ENCODE results near the gene CAMTA1. TPM values are rescaled to one million over a fixed set of nuclear protein-coding genes. Genes with fewer than 3 reads are reported as not detected.

Gene CAMTA1
- total RNA-seq, 1 donor = 71.6 TPM

DNA sequence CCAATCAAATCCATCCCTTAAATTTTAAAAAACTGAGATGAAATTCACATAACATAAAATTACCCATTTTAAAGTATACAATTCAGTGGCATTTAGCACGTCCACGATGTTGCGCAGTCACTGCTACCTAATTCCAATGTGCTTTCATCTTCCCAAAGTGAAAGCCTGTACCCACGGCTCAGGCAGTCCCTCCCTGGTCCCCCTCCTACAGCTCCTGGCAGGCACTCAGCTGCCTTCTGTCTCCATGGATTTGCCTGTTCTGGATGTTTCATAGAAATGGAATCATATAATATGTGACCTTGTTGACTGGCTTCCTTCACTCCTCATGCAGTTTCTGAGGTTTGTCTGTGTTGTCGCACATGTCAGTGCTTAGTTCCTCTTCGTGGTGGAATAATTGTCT, 386.3 kb downstream of the CAMTA1 start:
- Histone ChIP-seq H3K9me3 (ENCODE audit: low read depth, low read length) (no peaks in the 10 kb centered on the region), H3K27me3 (ENCODE audit: insufficient read depth, low read length) (no peaks in the 10 kb centered on the region), H3K4me1 (ENCODE audit: insufficient read depth, low read length) (no peaks in the 10 kb centered on the region), H3K4me3 (ENCODE audit: low read length) (no peak overlapping the region)

DNA sequence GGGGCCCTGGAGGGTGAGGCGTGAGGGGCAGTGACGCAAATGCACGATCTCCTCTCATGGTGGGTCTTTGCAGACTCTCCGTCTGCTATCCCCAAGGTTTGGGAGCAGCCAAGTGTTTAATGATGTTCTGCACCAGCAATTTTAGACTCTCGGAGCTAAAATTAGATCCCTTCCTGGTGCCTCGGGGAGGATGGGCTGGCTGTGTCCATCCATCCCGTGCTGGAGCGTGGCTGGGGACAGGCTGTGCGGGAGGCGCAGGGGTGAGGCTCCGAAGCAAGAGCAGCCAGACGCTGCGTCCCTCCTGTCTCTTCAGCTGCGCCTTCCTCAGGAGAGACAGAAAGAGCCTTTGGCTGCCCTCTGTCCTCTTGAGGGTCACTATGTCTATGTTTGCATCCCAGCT, 387.6 kb downstream of the CAMTA1 start:
- H3K9me3 ChIP-seq (ENCODE audit: low read depth, low read length) = no peaks in the 10 kb centered on the region
- no peaks in the 10 kb centered on the region for H3K4me1 ChIP-seq (ENCODE audit: insufficient read depth, low read length)
- H3K4me3 ChIP-seq (ENCODE audit: low read length) = no peak overlapping the region
- H3K27me3 ChIP-seq (ENCODE audit: insufficient read depth, low read length) = no peaks in the 10 kb centered on the region

DNA sequence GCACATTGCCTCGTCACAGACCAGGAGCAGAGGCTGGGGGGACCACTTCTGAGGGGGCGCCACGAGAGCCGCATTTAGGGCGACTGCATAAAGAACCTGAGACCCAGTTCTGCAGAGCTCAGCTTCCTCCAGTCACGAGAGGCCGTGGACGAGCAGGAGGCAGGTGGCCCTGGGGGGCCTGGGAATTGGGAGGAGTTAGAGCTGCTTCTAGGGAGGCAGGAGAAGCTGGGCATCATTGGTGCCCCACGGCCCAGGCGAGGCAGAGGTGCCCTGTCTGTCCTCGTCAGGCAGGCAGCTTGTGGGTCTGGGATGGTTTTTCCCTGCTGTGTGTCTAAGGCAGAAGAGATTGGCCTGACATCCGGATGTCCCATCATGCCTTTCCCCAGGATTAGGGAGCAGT, 389.3 kb downstream of the CAMTA1 start:
- Histone ChIP-seq H3K4me1 (ENCODE audit: insufficient read depth, low read length) (no peaks in the 10 kb centered on the region), H3K9me3 (ENCODE audit: low read depth, low read length) (no peaks in the 10 kb centered on the region), H3K4me3 (ENCODE audit: low read length) (no peak overlapping the region), H3K27me3 (ENCODE audit: insufficient read depth, low read length) (no peaks in the 10 kb centered on the region)

DNA sequence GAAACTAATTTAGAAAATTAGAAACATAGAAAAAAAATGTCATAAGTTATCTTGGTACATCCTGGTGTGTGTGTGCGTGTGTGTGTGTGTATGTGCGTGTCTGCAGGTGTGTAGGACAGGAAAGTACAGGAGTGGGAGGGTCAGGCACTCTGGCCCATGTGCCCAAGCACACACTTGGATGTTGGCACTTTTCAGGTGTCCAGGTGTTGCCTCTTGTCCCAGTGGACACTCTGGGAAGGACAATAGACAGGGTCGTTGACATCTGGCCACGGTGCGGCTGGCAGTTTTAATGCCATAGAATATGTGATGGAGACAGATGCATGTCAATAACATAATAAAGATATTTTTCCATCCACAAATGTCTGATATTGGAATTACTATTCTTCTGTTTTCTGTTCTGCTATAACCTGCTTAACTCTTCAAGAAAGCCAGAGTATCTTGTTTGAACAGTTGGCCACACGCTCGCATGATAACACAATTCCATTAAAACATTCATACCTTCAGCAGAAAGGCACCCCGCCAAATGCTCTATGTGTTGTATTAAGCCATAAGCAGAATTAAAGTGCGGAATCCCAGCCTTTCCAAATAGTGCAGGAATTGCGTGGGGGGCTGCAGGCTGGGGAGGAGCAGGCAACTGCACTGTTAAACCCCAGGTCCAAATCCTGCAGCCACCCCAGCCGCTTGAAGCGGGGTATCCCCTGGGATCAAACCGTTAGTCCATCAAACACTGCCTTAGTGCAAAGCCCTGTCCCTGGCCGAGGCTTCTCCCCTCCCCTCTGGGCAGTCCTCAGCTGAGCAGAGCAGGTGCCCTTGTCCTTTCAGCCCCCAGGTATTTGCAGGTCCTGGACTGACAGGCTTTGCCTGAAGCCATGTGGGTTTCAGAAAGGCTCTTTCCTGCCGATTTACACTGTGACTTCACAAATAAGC, 390.0 kb downstream of the CAMTA1 start:
- Histone ChIP-seq H3K4me3 (ENCODE audit: low read length) (no peak overlapping the region), H3K9me3 (ENCODE audit: low read depth, low read length) (no peaks in the 10 kb centered on the region), H3K4me1 (ENCODE audit: insufficient read depth, low read length) (no peaks in the 10 kb centered on the region), H3K27me3 (ENCODE audit: insufficient read depth, low read length) (no peaks in the 10 kb centered on the region)

DNA sequence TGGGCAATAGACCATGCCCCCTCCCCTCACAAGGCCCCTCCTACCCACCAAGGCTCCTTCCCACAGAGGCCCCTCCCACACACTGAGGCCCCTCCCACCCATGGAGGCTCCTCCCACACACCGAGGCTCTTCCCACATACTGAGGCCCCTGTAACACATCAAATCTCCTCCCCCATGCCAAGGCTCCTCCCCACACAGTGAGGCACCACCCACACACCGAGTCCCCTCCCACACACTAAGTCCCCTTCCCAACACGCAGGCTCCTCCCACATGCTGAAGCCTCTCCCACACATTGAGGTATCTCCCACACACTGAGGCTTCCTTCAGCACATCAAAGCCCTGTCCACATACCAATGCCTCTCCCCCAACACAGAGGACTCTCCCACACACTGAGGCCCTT, 391.8 kb downstream of the CAMTA1 start:
- H3K9me3 ChIP-seq (ENCODE audit: low read depth, low read length) = peaks cover 5% of the 10 kb centered on the region
- H3K4me1 ChIP-seq (ENCODE audit: insufficient read depth, low read length) = no peaks in the 10 kb centered on the region
- no peak overlapping the region for H3K4me3 ChIP-seq (ENCODE audit: low read length)
- no peaks in the 10 kb centered on the region for H3K27me3 ChIP-seq (ENCODE audit: insufficient read depth, low read length)

DNA sequence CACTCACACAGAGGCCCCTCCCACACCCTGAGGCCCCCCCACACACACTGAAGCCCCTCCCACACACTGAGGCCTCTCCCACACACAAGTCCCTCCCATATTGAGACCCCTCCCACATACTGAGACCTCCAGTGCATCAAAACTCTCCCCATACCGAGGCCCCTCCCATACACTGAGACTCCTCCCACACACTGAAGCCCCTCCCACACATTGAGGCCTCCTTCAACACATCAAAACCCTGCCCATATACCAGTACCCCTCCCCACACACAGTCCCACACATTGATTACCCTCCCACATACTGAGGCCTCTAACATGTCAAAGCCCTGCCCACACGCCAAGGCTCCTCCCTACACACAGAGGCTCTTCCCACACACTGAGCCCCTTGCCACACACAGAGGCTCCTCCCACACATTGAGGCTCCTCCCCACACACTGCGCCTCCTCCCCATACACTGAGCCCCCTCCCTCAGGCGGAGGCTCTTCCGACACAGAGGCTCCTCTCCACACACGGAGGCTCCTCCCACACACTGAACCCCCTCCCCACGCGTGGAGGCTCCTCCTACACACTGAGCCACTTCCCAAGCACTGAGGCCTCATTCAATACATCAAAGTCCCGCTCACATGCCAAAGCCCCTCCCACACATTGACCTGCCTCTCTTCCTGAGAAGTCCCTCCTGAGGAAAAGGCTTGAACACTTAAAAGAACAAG, 392.3 kb downstream of the CAMTA1 start:
- Histone ChIP-seq H3K27me3 (ENCODE audit: insufficient read depth, low read length) (no peaks in the 10 kb centered on the region), H3K4me3 (ENCODE audit: low read length) (no peak overlapping the region), H3K9me3 (ENCODE audit: low read depth, low read length) (peaks cover 5% of the 10 kb centered on the region), H3K4me1 (ENCODE audit: insufficient read depth, low read length) (no peaks in the 10 kb centered on the region)

DNA sequence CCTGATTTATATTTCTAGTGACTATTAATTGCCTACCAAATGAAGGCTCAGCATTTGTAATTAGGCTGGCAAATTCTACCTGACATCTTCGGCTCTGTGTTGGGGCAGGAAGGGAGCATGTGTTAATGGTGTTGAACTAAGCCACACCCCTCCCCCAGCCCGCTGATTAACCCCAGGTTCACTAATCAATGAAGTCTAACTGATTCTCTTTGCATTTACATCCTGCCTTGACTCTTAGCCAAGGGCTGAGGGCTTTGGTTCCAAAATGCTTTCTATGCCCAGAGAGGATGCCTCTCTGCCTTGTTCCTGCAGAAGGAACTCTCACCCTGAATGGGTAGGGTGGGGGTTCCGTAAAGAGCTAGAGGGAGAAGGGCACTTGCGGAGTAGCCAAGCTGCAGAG, 393.1 kb downstream of the CAMTA1 start:
- Histone ChIP-seq H3K27me3 (ENCODE audit: insufficient read depth, low read length) (no peaks in the 10 kb centered on the region), H3K9me3 (ENCODE audit: low read depth, low read length) (peaks cover 5% of the 10 kb centered on the region), H3K4me3 (ENCODE audit: low read length) (no peak overlapping the region), H3K4me1 (ENCODE audit: insufficient read depth, low read length) (no peaks in the 10 kb centered on the region)

DNA sequence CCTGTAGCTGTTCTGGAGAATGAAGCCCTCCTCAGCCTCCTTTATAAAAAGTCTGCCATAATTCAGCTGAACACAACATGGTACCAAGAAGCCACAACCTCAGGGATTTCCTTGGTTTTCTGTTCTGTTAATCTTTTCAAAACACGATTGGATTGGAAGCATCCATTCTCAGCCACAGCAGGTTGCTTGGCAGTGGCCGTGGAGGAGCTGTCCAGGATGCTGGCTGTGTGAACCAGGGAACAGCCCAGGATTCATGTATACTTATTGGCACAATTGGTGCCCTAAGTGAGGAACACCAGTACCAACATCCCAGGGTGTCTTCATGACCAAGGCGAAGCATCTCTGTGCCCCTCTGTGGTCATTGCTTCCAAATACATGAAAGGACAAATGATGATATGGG, 393.5 kb downstream of the CAMTA1 start:
- H3K9me3 ChIP-seq (ENCODE audit: low read depth, low read length) = peaks cover 5% of the 10 kb centered on the region
- no peaks in the 10 kb centered on the region for H3K27me3 ChIP-seq (ENCODE audit: insufficient read depth, low read length)
- no peak overlapping the region for H3K4me3 ChIP-seq (ENCODE audit: low read length)
- H3K4me1 ChIP-seq (ENCODE audit: insufficient read depth, low read length) = no peaks in the 10 kb centered on the region

DNA sequence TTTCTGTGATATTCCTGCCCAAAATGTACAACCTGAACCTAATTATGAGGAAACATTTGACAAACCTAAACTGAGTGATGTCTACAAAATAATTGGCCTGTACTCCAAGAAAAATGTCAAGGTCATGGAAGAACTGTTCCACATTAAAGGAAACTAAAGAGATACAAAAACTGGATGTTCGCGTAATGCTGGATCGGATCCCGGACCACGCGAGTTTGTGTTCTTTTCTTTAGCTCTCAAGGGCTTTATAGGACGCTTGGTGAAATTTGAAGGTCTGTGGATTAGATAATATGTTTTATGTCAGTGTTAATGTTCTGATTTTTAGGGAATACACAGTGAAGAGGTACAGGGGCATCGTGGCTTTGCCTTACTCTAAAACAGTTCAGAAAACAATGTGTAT, 400.5 kb downstream of the CAMTA1 start:
- H3K4me3 ChIP-seq (ENCODE audit: low read length) = no peak overlapping the region

DNA sequence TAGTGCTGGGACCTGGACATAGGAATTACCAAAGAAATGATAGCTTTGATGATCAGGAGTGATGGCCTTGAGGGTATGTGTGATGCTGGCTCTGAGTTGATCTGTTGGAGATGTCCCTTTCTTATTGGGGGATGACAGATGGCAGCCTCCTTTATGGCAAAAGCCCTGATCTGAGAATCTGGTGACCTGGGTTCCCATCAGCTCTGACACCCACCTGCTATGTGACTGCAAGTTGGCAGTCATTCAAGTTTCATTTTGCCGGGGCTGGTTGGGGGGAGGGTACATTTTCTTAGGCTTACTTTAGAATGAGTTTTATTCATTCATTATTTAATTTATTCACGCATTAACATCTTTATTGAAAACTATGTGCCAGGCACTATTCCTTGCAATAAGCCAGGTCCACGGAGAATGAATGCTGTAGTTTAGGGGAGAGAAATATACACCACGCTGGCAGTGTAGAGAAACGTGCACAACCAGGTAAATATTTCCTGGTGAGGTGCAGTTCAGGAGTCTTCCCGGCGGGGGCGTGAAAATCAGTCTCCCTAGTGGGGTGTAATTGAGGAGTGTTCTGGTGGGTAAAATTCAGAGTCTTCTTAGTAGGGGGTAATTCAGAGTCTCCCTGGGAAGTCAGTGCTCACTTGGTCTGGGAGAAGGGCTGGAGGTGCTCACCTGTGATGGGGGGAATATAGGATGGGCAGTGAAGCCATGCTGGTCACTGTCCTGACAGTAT, 401.3 kb downstream of the CAMTA1 start:
- Histone ChIP-seq H3K27me3 (ENCODE audit: insufficient read depth, low read length) (no peaks in the 10 kb centered on the region), H3K4me3 (ENCODE audit: low read length) (no peak overlapping the region), H3K9me3 (ENCODE audit: low read depth, low read length) (peaks cover 2% of the 10 kb centered on the region), H3K4me1 (ENCODE audit: insufficient read depth, low read length) (no peaks in the 10 kb centered on the region)

More for the DNA sequence above, 400.5 kb downstream of the CAMTA1 start:
- Histone ChIP-seq H3K9me3 (ENCODE audit: low read depth, low read length) (peaks cover 5% of the 10 kb centered on the region), H3K4me1 (ENCODE audit: insufficient read depth, low read length) (no peaks in the 10 kb centered on the region), H3K27me3 (ENCODE audit: insufficient read depth, low read length) (no peaks in the 10 kb centered on the region)

DNA sequence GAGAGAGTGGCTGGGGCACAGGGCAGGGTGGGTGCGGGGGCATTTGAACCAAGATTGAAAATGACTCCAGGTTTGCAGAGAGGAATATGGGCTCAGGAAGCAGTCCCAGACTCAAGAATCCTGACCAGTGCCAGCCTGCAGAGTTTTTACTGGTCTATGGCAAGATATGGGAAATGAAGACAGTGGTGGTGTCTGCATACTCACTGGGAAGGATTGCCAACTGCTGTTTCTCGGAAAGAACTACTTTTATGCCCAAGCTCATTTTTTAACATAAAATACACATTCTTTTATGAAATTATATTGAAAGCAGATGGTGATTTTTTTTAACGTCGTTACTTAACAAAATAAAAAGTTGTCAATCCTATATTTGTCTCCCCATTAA, 401.8 kb downstream of the CAMTA1 start:
- Histone ChIP-seq H3K27me3 (ENCODE audit: insufficient read depth, low read length) (no peaks in the 10 kb centered on the region), H3K4me1 (ENCODE audit: insufficient read depth, low read length) (no peaks in the 10 kb centered on the region), H3K9me3 (ENCODE audit: low read depth, low read length) (no peaks in the 10 kb centered on the region), H3K4me3 (ENCODE audit: low read length) (no peak overlapping the region)

DNA sequence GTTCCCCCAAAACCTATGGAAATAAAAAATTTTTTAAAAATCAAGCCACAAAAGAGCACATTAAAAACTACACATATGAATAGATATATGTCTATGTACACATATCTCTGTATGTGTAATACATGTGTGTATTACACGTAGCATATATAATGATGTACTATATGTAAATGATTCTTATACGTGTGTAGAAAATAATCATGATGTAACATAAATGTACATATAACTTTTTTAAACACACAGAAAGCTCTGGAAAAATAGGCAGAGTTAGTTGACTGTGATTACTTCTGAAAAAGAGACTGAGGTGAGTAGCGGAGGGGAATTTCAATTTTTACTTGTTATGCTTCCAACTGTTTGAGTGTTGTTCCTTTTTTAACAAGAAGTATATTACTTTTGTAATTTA, 405.0 kb downstream of the CAMTA1 start:
- Histone ChIP-seq H3K9me3 (ENCODE audit: low read depth, low read length) (no peaks in the 10 kb centered on the region), H3K4me3 (ENCODE audit: low read length) (no peak overlapping the region), H3K27me3 (ENCODE audit: insufficient read depth, low read length) (no peaks in the 10 kb centered on the region), H3K4me1 (ENCODE audit: insufficient read depth, low read length) (no peaks in the 10 kb centered on the region)

DNA sequence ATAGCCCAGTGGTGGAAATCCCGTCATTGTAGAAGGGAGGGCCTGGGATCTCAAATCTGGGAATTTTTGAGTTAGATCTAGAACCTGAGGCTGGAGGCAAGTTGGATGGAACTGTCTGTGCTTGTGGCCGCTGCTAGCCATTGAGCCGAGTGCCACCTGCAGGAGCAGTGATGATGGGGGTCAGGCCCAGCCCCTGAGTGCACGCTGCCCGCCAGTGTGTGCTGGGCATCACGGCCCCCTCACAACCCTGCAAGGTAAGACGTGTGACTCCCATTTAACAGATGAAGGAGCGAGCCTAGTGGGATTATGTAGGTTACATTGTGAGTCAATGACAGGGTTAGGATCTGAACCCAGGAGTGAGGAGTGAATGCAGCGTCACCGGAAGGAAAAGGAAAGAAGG, 407.2 kb downstream of the CAMTA1 start:
- Histone ChIP-seq H3K4me3 (ENCODE audit: low read length) (no peak overlapping the region), H3K4me1 (ENCODE audit: insufficient read depth, low read length) (no peaks in the 10 kb centered on the region), H3K27me3 (ENCODE audit: insufficient read depth, low read length) (no peaks in the 10 kb centered on the region), H3K9me3 (ENCODE audit: low read depth, low read length) (no peaks in the 10 kb centered on the region)

DNA sequence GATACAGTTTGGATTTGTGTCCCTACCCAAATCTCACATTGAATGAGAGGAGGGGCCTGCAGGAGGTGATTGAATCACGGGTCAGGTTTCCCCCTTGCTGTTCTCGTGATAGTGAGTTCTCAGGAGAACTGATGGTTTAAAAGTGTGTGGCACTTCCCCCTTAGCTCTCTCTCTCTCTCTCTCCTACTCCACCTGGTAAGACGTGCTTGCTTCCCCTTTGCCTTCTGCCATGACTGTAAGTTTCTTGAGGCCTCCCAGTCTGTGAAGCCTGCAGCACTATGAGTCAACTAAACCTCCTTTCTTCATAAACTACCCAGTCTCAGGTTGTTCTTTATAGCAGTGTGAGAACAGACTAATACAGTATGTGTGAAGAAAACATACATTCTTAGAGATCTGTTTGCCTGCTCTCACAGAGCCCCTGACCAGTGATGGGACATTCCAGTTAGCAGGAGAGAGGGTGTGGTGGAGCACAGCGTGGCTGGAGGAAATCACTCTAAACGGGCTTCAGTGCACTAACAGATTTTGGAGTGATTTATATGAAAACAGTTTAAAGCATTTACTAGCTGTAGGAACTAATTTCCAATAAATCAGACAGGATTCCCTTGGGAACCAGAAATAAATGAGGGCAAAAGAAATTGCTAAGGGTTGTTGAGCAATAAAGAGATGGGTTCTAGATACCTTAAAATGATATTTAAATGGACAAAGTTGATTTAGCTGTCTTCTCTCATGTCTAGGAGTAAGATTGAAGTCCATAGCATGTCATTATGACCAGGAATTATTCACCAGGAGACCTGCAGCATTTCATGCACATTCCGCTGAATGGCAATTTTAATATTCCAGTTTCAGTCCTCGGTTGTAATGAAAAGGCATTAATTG, 411.0 kb downstream of the CAMTA1 start:
- Histone ChIP-seq H3K27me3 (ENCODE audit: insufficient read depth, low read length) (no peaks in the 10 kb centered on the region), H3K9me3 (ENCODE audit: low read depth, low read length) (no peaks in the 10 kb centered on the region), H3K4me1 (ENCODE audit: insufficient read depth, low read length) (no peaks in the 10 kb centered on the region), H3K4me3 (ENCODE audit: low read length) (no peak overlapping the region)
